Central memory CD8-positive, alpha-beta T cell (primary cell): ENCODE measurements around the gene CPED1.
"Not testable (repeated sequence)": the region's sequence is repeated elsewhere in the genome, so short reads cannot be mapped to it uniquely, and the experiment has no call there.

Experiments used
- ATAC-seq: fragments of 150-1000 bp; cut with Tn5 transposase; replicated peaks from 2 replicates; pipeline ENCODE4 v1.10.0; 2022; ENCODE audit warnings: mild to moderate bottlenecking, moderate FRiP score, moderate number of reproducible peaks; ENCODE audit not compliant: poor library complexity, severe bottlenecking; ENCODE audit errors: extremely low read depth
- DNase-seq, 2 donors: peaks; one replicate each; pipeline ENCODE4 v3.0.0; 2021; ENCODE audit warnings: low spot score in 2 of 2
- H3K27ac Mint-ChIP-seq: one replicate; pipeline ENCODE4 v1.8.0; 2022; ENCODE audit warnings: low read depth, mild to moderate bottlenecking, moderate library complexity, mixed read lengths
- H3K27me3 Mint-ChIP-seq: one replicate; pipeline ENCODE4 v1.8.0; 2022; ENCODE audit warnings: mixed read lengths
- H3K36me3 Mint-ChIP-seq: one replicate; pipeline ENCODE4 v1.8.0; 2022; ENCODE audit warnings: mild to moderate bottlenecking, moderate library complexity, mixed read lengths; ENCODE audit not compliant: insufficient read depth
- H3K4me1 Mint-ChIP-seq: one replicate; pipeline ENCODE4 v1.8.0; 2022; ENCODE audit warnings: mixed read lengths
- H3K4me3 Mint-ChIP-seq: one replicate; pipeline ENCODE4 v1.8.0; 2022; ENCODE audit warnings: mild to moderate bottlenecking, moderate library complexity, mixed read lengths
- H3K9me3 Mint-ChIP-seq: one replicate; pipeline ENCODE4 v1.8.0; 2022; ENCODE audit warnings: mixed read lengths

Gene CPED1

DNA sequence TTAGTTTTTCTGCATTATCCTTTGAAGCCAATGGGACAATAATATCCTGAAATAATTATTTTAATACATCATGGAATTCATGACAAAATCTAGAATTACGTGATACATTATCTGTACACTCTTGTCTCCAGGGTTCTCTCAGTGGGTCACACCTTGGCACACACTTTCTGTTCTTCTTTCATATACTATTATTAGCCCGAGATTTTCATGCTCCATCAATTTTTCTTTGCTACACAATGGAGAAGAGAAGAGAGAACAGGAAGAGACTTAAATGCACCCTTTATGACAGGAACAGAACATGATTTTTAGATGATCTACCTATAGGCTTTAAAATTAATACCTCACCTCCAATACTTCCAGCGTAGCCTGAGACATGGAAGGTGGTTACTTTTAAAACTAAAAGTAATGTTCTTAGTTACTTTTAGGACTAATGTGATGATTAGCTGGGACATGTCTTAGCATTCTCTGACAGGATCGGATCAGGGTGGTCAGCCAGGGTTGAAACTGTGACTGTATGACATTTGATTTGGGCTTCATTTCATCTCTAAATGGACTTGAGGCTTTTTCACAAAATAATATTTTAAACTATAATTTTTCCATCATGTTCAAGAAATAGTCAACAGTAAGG lies 192.0 kb downstream of the CPED1 start:
- Mint-ChIP-seq H3K27me3 (peaks cover 2% of the 10 kb centered on the region), H3K4me1 (no peaks in the 10 kb centered on the region), H3K27ac (no peak overlapping the region), H3K4me3 (no peak overlapping the region), H3K36me3 (no peaks in the 10 kb centered on the region), H3K9me3 (no peaks in the 10 kb centered on the region)
- no peak for DNase-seq
- no peak for ATAC-seq

DNA sequence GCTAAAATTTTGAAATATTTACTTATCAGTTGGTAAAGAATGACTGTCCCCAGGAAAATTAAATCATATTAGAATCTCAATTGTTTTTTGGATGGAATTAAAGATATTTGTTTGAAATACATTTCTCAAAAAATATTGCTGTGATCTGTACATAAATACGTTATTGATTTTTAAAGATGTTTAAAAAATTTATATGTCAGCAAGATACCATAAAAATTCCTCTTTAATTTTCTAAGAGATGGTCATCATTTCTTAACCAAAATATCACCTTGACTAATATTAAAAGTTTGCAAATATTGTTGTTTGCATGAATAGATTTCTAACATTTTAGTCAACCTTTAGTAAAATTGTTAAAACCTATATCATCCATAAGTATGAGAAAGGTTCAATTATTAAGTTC lies 192.8 kb downstream of the CPED1 start:
- H3K27ac Mint-ChIP-seq, result no peak overlapping the region
- H3K36me3 Mint-ChIP-seq, result no peaks in the 10 kb centered on the region
- ATAC-seq (no peak), DNase-seq (no peak)
- H3K27me3 Mint-ChIP-seq, result no peaks in the 10 kb centered on the region
- no peaks in the 10 kb centered on the region for H3K9me3 Mint-ChIP-seq
- H3K4me1 Mint-ChIP-seq, result no peaks in the 10 kb centered on the region
- H3K4me3 Mint-ChIP-seq, result no peak overlapping the region

DNA sequence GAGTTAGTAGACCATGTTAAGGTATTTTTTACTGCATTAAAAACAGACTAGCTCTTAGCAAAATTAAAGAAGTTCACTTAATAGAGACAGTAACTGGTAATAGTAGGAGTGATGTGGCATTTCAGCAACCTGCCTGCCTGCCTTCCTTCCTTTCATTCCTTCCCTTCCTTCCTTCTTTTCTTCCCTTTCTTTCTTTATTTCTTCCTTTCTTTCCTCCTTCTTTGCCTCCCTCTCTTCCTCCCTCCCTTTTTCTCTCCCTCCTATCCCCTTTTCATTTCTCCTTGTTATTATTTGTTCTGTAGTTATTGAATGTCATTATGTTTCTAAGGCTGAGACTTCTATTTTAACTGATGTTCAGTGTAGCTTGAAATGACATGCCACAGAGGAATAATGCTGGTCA lies 193.8 kb downstream of the CPED1 start:
- Mint-ChIP-seq H3K9me3 (no peaks in the 10 kb centered on the region), H3K4me1 (no peaks in the 10 kb centered on the region), H3K4me3 (no peak overlapping the region), H3K36me3 (no peaks in the 10 kb centered on the region), H3K27ac (no peak overlapping the region), H3K27me3 (no peaks in the 10 kb centered on the region)
- DNase-seq, result no peak
- no peak for ATAC-seq

- no peaks in the 10 kb centered on the region for H3K27me3 Mint-ChIP-seq
- no peak for DNase-seq
- no peak overlapping the region for H3K27ac Mint-ChIP-seq
- no peaks in the 10 kb centered on the region for H3K36me3 Mint-ChIP-seq
- no peaks in the 10 kb centered on the region for H3K9me3 Mint-ChIP-seq
- H3K4me3 Mint-ChIP-seq, result no peak overlapping the region
- no peak for ATAC-seq
- no peaks in the 10 kb centered on the region for H3K4me1 Mint-ChIP-seq
Measured at GRCh38 chr7:121182902-121183301, 194.4 kb downstream of the CPED1 start.

- H3K36me3 Mint-ChIP-seq, H3K4me1 Mint-ChIP-seq, H3K27ac Mint-ChIP-seq, DNase-seq, H3K27me3 Mint-ChIP-seq, H3K4me3 Mint-ChIP-seq, ATAC-seq, H3K9me3 Mint-ChIP-seq: not testable (repeated sequence)
Measured at GRCh38 chr7:121183883-121184282, 195.4 kb downstream of the CPED1 start.

DNA sequence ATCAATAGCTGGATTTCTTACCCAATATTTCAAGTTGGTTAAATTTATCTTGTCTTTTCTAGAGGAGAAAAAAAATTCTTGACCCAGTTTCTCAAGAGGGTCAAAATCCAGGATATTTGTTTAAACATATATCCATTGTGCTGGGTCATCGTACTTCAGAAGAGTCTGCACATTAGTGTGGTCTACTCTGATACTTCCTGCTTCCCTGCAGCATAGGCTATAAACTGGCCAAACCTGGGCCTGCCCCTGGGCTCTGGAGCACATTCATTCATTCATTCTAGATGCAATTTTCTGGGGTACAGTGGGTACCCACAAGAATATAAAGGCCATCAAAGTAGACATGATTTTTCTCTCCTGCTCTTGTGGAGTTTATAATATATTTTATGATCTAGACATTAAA lies 198.2 kb downstream of the CPED1 start:
- peaks cover 5% of the 10 kb centered on the region for H3K9me3 Mint-ChIP-seq
- no peaks in the 10 kb centered on the region for H3K36me3 Mint-ChIP-seq
- no peak overlapping the region for H3K4me3 Mint-ChIP-seq

DNA sequence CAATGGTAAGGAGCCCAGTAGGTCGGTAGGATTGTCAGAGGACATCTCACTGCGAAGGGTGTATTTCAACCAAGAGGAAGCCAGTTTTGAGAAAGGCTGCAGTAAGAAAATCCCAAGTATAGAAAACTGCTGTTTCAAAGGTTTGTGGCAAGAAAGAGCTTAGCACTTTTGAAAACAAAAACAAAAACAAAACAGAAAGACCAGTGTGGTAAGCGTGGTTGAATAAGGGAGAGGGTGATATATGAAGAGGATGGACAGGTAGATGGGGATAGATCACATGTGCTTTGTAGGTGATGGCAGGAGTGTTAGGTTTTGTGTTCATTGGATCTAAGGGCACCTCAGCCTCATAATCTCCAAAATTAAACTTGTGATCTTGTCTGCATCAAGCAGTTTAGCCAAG lies 198.7 kb downstream of the CPED1 start:
- DNase-seq (no peak), ATAC-seq (no peak)
- Mint-ChIP-seq H3K4me1 (no peaks in the 10 kb centered on the region), H3K4me3 (no peak overlapping the region), H3K9me3 (peaks cover 5% of the 10 kb centered on the region), H3K27me3 (peaks cover 11% of the 10 kb centered on the region), H3K27ac (no peak overlapping the region), H3K36me3 (no peaks in the 10 kb centered on the region)

More for the DNA sequence above, 198.2 kb downstream of the CPED1 start:
- Mint-ChIP-seq H3K27ac (no peak overlapping the region), H3K27me3 (peaks cover 11% of the 10 kb centered on the region), H3K4me1 (no peaks in the 10 kb centered on the region)
- ATAC-seq (no peak), DNase-seq (no peak)

- peaks cover 5% of the 10 kb centered on the region for H3K9me3 Mint-ChIP-seq
- no peak for ATAC-seq
- H3K4me3 Mint-ChIP-seq, result no peak overlapping the region
- DNase-seq, result no peak
- no peaks in the 10 kb centered on the region for H3K4me1 Mint-ChIP-seq
- H3K36me3 Mint-ChIP-seq, result no peaks in the 10 kb centered on the region
- peaks cover 11% of the 10 kb centered on the region for H3K27me3 Mint-ChIP-seq
- H3K27ac Mint-ChIP-seq, result no peak overlapping the region
Measured at GRCh38 chr7:121187676-121188075, 199.2 kb downstream of the CPED1 start.

- Mint-ChIP-seq H3K9me3 (peaks cover 5% of the 10 kb centered on the region), H3K4me1 (no peaks in the 10 kb centered on the region), H3K27ac (no peak overlapping the region), H3K36me3 (no peaks in the 10 kb centered on the region), H3K27me3 (peaks cover 19% of the 10 kb centered on the region), H3K4me3 (no peak overlapping the region)
- DNase-seq (no peak), ATAC-seq (no peak)
Measured at GRCh38 chr7:121192834-121193233, 204.3 kb downstream of the CPED1 start.

- Mint-ChIP-seq H3K27ac (no peak overlapping the region), H3K4me1 (no peaks in the 10 kb centered on the region), H3K36me3 (no peaks in the 10 kb centered on the region), H3K4me3 (no peak overlapping the region), H3K27me3 (peaks cover 16% of the 10 kb centered on the region), H3K9me3 (no peaks in the 10 kb centered on the region)
- no peak for ATAC-seq
- DNase-seq, result no peak
Measured at GRCh38 chr7:121195010-121195409, 206.5 kb downstream of the CPED1 start.

- Mint-ChIP-seq H3K27ac (no peak overlapping the region), H3K4me3 (no peak overlapping the region), H3K9me3 (no peaks in the 10 kb centered on the region), H3K4me1 (no peaks in the 10 kb centered on the region), H3K36me3 (no peaks in the 10 kb centered on the region), H3K27me3 (peaks cover 16% of the 10 kb centered on the region)
- ATAC-seq (no peak), DNase-seq (no peak)
Measured at GRCh38 chr7:121195874-121196273, 207.4 kb downstream of the CPED1 start.

- H3K4me1 Mint-ChIP-seq, result no peaks in the 10 kb centered on the region
- ATAC-seq (no peak), DNase-seq (no peak)
- no peak overlapping the region for H3K27ac Mint-ChIP-seq
- H3K27me3 Mint-ChIP-seq, result peaks cover 16% of the 10 kb centered on the region
- H3K4me3 Mint-ChIP-seq, result no peak overlapping the region
- H3K9me3 Mint-ChIP-seq, result no peaks in the 10 kb centered on the region
- H3K36me3 Mint-ChIP-seq, result no peaks in the 10 kb centered on the region
Measured at GRCh38 chr7:121196286-121196685, 207.8 kb downstream of the CPED1 start.

GRCh38 chr7:121197455-121197854 lies 208.9 kb downstream of the CPED1 start:
- H3K9me3 Mint-ChIP-seq, result no peaks in the 10 kb centered on the region

GRCh38 chr7:121198502-121198901 lies 210.0 kb downstream of the CPED1 start:
- no peaks in the 10 kb centered on the region for H3K9me3 Mint-ChIP-seq
- no peak overlapping the region for H3K27ac Mint-ChIP-seq
- no peak overlapping the region for H3K4me3 Mint-ChIP-seq
- peaks cover 16% of the 10 kb centered on the region for H3K27me3 Mint-ChIP-seq
- no peaks in the 10 kb centered on the region for H3K4me1 Mint-ChIP-seq
- no peak for DNase-seq
- H3K36me3 Mint-ChIP-seq, result no peaks in the 10 kb centered on the region
- ATAC-seq, result no peak

More at GRCh38 chr7:121197455-121197854, 208.9 kb downstream of the CPED1 start:
- ATAC-seq, result no peak
- no peak overlapping the region for H3K4me3 Mint-ChIP-seq
- no peaks in the 10 kb centered on the region for H3K36me3 Mint-ChIP-seq
- no peaks in the 10 kb centered on the region for H3K4me1 Mint-ChIP-seq
- no peak overlapping the region for H3K27ac Mint-ChIP-seq
- H3K27me3 Mint-ChIP-seq, result peaks cover 16% of the 10 kb centered on the region
- DNase-seq, result no peak
